ENCODE results near the gene LINGO4.

LINGO4 gene

DNA sequence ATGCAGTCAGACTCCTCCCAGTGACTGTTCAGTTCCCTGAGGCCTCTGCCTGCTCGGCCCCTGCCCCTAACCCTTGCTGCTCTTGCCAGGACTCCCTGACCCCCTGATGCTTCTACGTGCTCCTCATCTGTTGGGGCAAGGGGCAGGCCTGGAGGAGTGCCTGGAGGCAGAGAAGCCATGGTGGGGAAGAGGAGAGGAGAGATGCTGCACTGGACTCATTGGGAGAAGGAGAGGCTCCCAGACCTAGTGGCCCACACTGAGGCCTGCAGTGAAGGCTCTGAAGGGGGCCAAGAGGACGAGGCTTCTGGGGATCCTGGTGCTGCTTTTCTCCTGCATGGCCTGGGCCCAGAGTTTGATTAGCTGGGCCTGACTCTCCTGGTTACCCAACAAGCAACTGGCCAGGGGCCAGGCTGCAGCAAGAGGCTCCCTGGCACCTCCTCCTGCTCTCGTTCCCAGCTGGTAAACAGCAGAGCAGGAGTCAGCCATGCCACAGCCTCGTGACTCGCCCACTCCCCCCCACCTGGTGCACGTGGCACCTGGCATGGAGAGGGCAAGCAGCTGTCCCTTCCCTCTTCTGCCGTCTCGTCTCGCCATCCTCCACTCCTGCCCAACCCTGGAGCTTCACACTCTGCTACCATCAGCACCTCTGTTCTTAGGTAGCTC lies 27.2 kb upstream of the LINGO4 start:
- no peak for DNase-seq

DNA sequence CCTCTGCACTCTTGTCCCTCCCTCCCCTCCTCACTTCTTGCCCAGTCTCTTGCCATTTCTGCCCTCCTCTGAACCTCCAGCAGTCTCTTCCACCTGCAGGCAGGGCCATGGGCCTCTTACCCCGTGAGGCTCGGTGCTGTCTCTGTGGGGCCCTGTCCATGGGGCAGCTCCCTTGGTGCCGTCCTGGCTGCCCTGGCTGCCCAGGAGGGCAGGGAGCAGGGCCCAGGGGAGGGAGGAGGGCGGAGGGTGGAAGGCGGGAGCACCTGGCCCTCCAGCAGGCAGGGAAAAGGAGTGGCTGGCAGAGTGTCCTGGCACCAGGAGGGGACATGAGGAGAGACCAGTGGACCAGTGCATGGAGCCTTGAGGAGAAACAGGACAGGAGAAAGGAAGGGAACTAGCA lies 26.4 kb upstream of the LINGO4 start, which contains the start of gene RORC:
Gene RORC, minus strand, starts transcription at position 198 of the 400 bp plus-strand sequence. Its CDS starts 38 bp downstream, at position 160.
- no peak for DNase-seq

DNA sequence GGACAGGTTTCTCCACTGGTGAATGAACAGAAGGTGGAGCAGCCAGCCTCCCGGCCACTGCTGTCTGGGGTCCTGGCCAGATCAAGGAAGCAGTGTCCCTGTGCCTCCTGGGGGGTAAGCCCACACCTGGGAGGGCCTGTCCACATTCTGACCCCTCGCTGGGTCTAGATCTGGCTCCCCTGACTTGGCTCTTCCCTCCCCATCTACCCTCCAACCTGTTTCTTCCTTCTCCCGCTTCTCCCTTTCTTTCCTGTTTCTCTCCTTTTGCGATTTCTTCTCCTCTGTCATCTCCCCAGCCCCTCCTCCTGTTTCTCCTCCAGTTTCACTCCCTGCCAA lies 26.0 kb upstream of the LINGO4 start:
- DNase-seq = no peak

GRCh38 chr1:151830055-151830454 lies 24.8 kb upstream of the LINGO4 start:
- DNase-seq = no peak

GRCh38 chr1:151829352-151830046 lies 24.3 kb upstream of the LINGO4 start:
- DNase-seq = no peak

- no peak for DNase-seq
These were observed 23.7 kb upstream of the LINGO4 start for GRCh38 chr1:151828921-151829320.

- no peak for DNase-seq
These were observed 22.6 kb upstream of the LINGO4 start for GRCh38 chr1:151827853-151828252.

DNA sequence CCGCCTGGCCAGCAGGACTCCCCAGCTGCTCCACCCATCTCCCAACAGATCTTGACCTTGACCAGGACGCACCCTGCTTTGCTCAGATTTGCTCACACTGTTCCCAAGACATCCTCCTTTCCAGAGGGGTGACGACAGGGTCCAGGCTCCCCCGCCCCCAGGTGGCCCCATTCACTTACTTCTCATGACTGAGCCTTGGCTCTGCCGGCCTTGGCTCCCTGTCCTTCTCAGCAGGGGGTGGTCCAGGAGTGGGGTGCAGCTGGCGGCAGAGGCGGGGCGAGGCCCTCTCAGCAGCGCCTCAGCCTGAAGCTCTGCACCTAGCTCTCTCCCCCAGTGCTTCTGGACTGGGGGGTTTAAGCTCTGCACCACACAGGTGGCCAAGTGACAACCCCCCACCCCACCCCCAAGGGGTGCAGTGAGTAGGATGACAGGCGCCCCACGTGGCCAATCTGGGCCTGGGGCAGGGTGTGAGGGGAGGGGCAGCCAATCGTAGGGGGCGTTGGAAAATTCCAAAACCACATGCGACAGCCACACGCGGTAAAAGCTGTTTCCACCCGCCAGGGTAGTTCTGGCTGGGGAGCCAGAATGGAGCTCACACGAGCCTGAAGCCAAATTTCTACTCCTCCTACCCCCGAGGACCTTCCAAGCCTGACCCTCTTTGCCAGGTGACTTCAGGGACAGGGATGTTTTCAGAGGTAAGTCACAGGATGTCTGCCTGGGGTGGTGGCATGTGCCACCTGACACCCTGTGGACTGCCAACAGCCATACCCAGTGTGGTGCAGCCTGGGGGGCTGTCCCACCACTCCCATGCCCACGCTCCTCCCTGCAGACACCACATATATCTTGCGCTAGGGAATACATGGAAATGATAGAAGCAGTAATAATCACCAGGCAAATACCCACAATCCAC lies 20.8 kb upstream of the LINGO4 start:
- DNase-seq = no peak

DNA sequence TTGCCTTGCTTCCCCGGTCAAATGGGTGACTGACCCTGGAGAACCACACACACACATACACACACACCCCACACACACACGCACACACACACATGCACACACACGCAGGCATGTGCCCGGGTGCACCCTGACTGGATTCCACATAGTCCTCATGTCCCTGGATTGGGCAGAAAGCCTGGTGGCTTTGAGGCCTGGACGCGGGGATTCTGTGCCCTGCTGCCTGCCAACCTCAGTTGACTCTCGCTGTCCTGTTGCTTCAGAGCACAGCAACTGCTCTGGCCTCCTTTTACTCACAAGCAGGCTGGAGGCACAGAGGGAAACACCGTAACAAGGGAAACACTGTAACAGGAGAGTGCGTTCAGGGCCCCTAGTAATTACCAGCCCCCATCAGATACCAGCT lies 20.0 kb upstream of the LINGO4 start:
- no peak for DNase-seq

- DNase-seq = no peak
These were observed 18.0 kb upstream of the LINGO4 start for GRCh38 chr1:151823175-151823574.

DNA sequence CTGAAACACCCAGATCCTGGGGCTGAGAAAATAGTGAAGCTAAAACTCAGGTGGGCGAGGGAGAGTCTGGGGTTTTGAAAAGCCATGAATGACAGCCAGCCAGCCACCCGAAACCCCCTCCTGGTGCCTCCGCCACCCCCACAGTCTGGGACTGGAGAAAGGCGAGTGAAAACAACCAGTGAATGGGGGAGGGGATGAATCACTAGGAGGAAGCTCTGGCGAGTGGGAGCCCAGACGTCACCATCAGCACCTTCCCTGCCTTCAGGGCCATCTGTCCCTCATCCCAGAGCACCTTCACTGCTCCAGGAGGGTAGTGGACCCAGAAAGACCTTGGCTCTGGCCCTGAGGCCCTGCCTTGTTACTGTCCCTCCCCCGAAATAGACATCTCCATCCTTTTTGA lies 17.2 kb upstream of the LINGO4 start:
- DNase-seq = no peak

DNA sequence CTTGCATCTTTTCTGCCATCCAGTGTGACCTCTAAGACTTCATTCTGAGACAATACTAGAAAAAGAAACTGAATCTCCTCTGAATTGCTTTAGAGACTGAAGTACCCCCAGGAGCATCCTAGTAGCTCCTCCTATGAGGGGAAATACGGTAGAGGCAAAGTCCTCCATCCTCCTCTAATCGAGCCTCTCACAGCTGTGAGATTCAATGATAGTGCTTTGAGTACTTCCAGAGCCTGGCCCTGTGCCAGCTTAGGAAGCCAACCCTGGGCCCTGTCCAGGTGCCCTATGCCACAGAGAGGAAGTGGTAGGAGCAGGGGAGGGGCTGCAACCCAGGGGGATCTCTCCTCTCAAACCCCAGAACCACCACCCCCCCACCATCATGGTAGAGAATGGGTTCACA lies 15.7 kb upstream of the LINGO4 start:
- no peak for DNase-seq

- DNase-seq = no peak
These were observed 14.9 kb upstream of the LINGO4 start for GRCh38 chr1:151819976-151820623.

DNA sequence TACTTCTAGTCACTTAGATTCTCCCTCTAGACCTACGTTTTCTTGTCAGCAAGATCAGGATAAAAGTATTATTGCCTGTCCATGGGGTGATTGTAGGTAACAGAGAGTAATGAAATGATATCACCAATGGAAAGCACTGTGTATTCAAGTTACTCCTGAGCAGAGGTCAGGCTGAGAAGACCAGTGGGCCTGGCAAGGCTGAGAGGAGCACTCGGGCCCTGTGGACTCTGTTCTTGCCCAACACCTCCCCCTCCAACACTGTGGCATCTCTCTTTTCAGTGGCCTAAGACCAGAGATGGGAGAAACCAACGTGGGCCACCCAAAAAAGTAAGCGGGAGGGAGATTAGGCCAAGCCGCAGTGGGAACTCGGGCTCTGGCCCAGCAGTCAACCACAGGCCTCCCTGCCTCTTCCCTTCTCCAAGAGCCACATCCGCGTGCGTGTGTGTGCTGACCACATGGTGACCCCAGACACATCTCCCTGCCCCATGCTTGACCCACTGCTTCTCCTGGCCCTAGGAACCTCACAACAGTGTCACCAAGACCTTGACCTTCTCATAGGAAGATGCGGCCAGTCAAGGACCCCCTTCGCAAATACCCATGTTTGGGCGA lies 14.1 kb upstream of the LINGO4 start:
- no peak for DNase-seq

DNA sequence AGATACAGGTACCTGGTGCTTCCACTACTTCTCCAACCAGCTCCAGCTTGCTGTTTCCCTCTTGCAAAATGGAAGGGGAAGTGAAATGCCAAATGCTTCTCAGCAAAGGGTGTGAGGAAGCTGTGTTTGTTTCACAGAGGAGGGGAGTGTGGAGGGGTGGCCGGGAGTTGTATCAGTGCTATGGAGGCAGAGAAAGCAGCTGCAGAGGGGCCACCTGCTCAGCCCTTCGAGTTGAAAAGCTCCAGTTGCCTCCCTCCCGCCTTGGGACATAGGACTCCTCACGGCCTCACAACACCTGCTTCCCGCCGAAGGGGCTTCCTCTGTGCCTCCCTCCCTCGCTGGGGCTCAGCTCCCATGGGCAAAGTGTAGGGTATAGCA lies 12.1 kb upstream of the LINGO4 start:
- no peak for DNase-seq

DNA sequence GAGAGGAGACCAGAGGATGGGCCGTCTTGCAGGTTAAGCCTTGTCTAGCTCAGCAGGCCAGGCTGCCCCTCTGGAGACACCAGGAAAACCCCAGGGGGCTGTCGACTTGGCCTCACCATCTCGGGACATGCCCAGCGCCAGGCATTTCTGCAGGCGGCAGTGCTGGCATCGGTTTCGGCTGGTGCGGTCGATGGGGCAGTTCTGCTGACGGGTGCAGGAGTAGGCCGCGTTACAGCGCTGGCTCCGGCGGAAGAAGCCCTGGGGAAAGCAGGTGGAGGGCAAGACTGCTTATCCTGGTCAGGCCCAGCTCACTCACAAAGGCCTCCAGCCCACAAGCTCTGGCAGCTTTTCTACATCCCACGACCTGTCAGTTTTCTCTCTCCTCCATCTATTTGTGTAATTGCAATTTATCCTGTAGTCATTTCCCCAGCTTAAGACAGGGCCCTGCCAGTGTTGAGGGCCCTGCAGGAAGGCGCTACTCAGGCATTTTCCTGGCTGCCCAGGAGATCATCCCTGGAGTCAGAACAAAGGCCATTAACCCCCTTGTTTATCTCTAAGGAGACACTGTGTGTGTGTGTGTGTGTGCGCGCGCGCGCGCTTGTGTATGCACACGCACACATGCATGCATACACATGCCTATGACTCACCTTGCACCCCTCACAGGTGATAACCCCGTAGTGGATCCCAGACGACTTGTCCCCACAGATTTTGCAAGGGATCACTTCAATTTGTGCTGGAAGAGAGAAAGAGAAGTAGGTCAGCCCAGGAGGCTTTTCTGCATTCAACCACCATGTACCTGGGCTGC lies 11.5 kb upstream of the LINGO4 start:
- no peak for DNase-seq

DNA sequence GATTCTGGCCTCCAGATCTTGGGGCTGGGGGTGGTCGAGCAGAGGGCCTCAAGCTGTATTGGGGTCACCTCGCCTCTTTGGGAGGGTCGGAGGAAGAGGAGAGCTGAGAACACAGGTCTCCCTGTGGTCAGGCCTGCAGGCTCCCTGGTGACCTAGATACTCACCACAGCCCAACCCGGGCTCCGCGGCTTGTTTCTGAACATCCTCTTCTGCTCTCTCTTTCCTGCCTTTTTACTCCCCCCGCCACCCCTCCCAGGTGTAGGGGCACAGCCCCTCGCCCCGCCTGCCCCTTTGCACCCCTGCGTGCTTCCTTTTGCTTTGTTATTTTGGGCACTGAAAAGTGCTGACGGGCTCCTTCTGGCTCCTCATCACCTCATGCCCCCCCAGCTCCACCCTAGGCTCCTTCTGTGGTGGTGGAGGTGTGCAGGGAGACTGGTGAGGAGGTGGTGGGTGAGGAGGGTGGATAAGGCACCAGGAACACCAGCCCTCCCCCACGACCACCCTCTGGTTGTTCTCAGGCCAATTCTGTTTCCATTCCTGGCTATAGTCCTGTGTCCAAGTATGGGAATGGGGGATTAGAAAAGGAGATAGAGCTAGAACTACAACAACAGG lies 10.6 kb upstream of the LINGO4 start:
- no peak for DNase-seq

- no peak for DNase-seq
These were observed 9.8 kb upstream of the LINGO4 start for GRCh38 chr1:151814971-151815545.

DNA sequence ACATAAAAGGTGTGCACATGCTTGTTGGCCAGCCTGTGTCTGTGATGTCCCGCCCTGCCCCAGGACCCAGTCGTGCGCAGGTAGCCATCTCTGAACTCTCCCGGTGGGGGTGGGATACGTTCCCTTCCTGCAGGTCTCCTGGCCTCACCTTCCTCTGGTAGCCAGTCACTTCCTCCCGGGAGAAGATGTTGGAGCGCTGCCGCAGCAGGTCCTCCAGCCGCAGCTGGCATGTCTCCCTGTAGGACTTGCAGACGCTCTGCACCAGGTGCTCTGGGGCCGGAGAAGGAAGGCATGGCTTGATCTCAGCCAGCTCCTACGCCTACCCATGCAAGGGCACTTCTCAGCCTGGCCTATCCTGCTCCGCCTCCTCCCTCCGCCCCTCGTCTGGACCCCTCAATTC lies 9.2 kb upstream of the LINGO4 start:
- DNase-seq = no peak

DNA sequence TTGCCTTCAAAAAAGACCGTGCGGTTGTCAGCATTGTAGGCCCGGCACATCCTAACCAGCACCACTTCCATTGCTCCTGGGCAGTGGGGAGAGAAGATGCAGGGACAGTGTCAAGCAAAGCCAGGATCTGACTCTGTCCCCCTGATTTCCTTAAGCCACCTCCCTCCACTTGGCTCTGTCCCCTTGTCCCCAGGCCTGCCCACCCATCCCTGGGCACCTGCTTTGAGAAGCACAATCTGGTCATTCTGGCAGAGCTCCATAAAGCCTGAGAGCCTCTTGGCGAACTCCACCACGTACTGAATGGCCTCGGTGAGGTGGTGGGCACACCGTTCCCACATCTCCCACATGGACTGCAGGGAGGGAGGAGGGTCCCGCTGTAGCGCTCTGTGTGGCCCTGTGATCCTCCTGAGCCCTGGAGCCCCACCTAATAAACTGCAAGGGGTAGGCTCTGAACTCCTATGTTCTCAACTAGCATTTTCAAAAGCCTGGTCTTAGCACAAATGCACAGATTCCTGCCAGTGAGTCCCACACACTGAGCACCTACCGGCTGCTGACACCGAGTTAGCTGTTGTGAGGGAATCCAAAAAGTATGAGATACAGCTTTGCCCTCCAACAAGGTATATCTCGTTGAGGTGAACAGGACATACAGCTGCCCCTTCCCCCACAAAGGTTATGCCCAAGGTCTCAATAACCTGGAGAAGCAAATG lies 8.2 kb upstream of the LINGO4 start:
- no peak for DNase-seq

- DNase-seq = no peak
These were observed 6.0 kb upstream of the LINGO4 start for GRCh38 chr1:151811181-151811580.
